SHP77 treated with DMSO at 0.1 percent for 48 hours (cell line): ENCODE results near the gene BANK1.

Experiments used
- DNase-seq: peaks from one replicate; lab custom pipeline; 2025; lab: John Stamatoyannopoulos, UW

BANK1 gene

GRCh38 chr4:101956068-101956825 lies 165.7 kb downstream of the BANK1 start:
- DNase-seq: no peak

- DNase-seq: no peak
Observed at GRCh38 chr4:101958547-101958946, 168.0 kb downstream of the BANK1 start.

- DNase-seq: no peak
Observed at GRCh38 chr4:101960431-101960830, 169.9 kb downstream of the BANK1 start.

GRCh38 chr4:101961144-101961543 lies 170.6 kb downstream of the BANK1 start:
- DNase-seq: no peak

- DNase-seq: no peak
Observed at GRCh38 chr4:101967697-101968346, 177.3 kb downstream of the BANK1 start.

GRCh38 chr4:101968364-101968763 lies 177.8 kb downstream of the BANK1 start:
- no peak for DNase-seq

- no peak for DNase-seq
Observed at GRCh38 chr4:101969965-101970364, 179.4 kb downstream of the BANK1 start.

GRCh38 chr4:101970547-101971155 lies 180.1 kb downstream of the BANK1 start:
- no peak for DNase-seq

- no peak for DNase-seq
Observed at GRCh38 chr4:101972791-101973190, 182.3 kb downstream of the BANK1 start.

- no peak for DNase-seq
Observed at GRCh38 chr4:101973361-101973760, 182.8 kb downstream of the BANK1 start.

GRCh38 chr4:101977076-101977475 lies 186.5 kb downstream of the BANK1 start:
- no peak for DNase-seq

GRCh38 chr4:101981756-101982155 lies 191.2 kb downstream of the BANK1 start:
- no peak for DNase-seq

GRCh38 chr4:101983835-101984234 lies 193.3 kb downstream of the BANK1 start:
- DNase-seq: no peak

GRCh38 chr4:101987623-101988243 lies 197.2 kb downstream of the BANK1 start:
- no peak for DNase-seq

- no peak for DNase-seq
Observed at GRCh38 chr4:101989551-101989950, 199.0 kb downstream of the BANK1 start.

- DNase-seq: no peak
Observed at GRCh38 chr4:101992446-101992845, 201.9 kb downstream of the BANK1 start.

- no peak for DNase-seq
Observed at GRCh38 chr4:101993002-101993841, 202.7 kb downstream of the BANK1 start.

GRCh38 chr4:101993842-101994775 lies 203.6 kb downstream of the BANK1 start:
- no peak for DNase-seq

GRCh38 chr4:102007959-102008425 lies 217.5 kb downstream of the BANK1 start:
- no peak for DNase-seq

GRCh38 chr4:102008711-102009110 lies 218.2 kb downstream of the BANK1 start:
- no peak for DNase-seq

GRCh38 chr4:102022343-102022742 lies 231.8 kb downstream of the BANK1 start:
- DNase-seq: no peak
